Measurements from ENCODE around the gene ZC2HC1C.
"Not testable (repeated sequence)": the region's sequence is repeated elsewhere in the genome, so short reads cannot be mapped to it uniquely, and the experiment has no call there.

Gene ZC2HC1C

GRCh38 chr14:75054421-75054820, 15.0 kb upstream of the ZC2HC1C start:
- no peak for DNase-seq (ENCODE audit: low read depth)

GRCh38 chr14:75059642-75060041, 9.8 kb upstream of the ZC2HC1C start:
- no peak for DNase-seq (ENCODE audit: low read depth)

- no peak for DNase-seq (ENCODE audit: low read depth)
These were observed 9.0 kb upstream of the ZC2HC1C start for GRCh38 chr14:75060420-75060819.

GRCh38 chr14:75063013-75063412, 6.4 kb upstream of the ZC2HC1C start:
- DNase-seq (ENCODE audit: low read depth), result no peak

- DNase-seq (ENCODE audit: low read depth), result peak; percentile 76
These were observed 5.8 kb upstream of the ZC2HC1C start, which contains the start of gene ACYP1 for GRCh38 chr14:75063491-75064204. ACYP1 (minus strand) TSS chr14:75064024; CDS start chr14:75063553, 471 bp downstream.

- no peak for DNase-seq (ENCODE audit: low read depth)
These were observed 5.3 kb upstream of the ZC2HC1C start for GRCh38 chr14:75064205-75064567.

GRCh38 chr14:75066691-75067090, 2.8 kb upstream of the ZC2HC1C start:
- no peak for DNase-seq (ENCODE audit: low read depth)

GRCh38 chr14:75067212-75067611, 2.2 kb upstream of the ZC2HC1C start:
- DNase-seq (ENCODE audit: low read depth), result no peak

- DNase-seq (ENCODE audit: low read depth), result not testable (repeated sequence)
These were observed 1.7 kb upstream of the ZC2HC1C start for GRCh38 chr14:75067765-75068164.

GRCh38 chr14:75068294-75069120, 934 bp upstream of the ZC2HC1C start:
- DNase-seq (ENCODE audit: low read depth), result no peak

- no peak for DNase-seq (ENCODE audit: low read depth)
These were observed 337 bp downstream of the ZC2HC1C start for GRCh38 chr14:75069811-75070145.

- DNase-seq (ENCODE audit: low read depth), result no peak
These were observed 942 bp downstream of the ZC2HC1C start for GRCh38 chr14:75070383-75070782.

- no peak for DNase-seq (ENCODE audit: low read depth)
These were observed 8.4 kb downstream of the ZC2HC1C start for GRCh38 chr14:75077794-75078193.

- DNase-seq (ENCODE audit: low read depth), result no peak
These were observed 10.1 kb downstream of the ZC2HC1C start for GRCh38 chr14:75079521-75079920.

GRCh38 chr14:75081660-75082229, 12.3 kb downstream of the ZC2HC1C start:
- no peak for DNase-seq (ENCODE audit: low read depth)

GRCh38 chr14:75083271-75083670, 13.8 kb downstream of the ZC2HC1C start:
- no peak for DNase-seq (ENCODE audit: low read depth)

- no peak for DNase-seq (ENCODE audit: low read depth)
These were observed 15.1 kb downstream of the ZC2HC1C start for GRCh38 chr14:75084513-75084912.

- no peak for DNase-seq (ENCODE audit: low read depth)
These were observed 18.7 kb downstream of the ZC2HC1C start for GRCh38 chr14:75088153-75088552.

- peak; percentile 2 for DNase-seq (ENCODE audit: low read depth)
These were observed 19.3 kb downstream of the ZC2HC1C start for GRCh38 chr14:75088566-75089373.

- no peak for DNase-seq (ENCODE audit: low read depth)
These were observed 20.9 kb downstream of the ZC2HC1C start for GRCh38 chr14:75090353-75090752.

GRCh38 chr14:75091251-75091650, 21.8 kb downstream of the ZC2HC1C start:
- DNase-seq (ENCODE audit: low read depth), result no peak

- DNase-seq (ENCODE audit: low read depth), result no peak
These were observed 23.3 kb downstream of the ZC2HC1C start for GRCh38 chr14:75092698-75093097.
